Keratinocyte (primary cell): Measurements from ENCODE around the gene MRM2. TPM values are rescaled to one million over a fixed set of nuclear protein-coding genes. Genes with fewer than 3 reads are reported as not detected.

Experiments used
- DNase-seq: peaks from one replicate; pipeline ENCODE4 v3.0.0-alpha.2; 2011; ENCODE audit warnings: low read depth, missing footprints, low spot score
- FAIRE-seq: peaks from 2 replicates; lab custom pipeline; 2011; peaks lifted over from hg19 to GRCh38; lab: Jason Lieb, UNC
- H2AFZ ChIP-seq: 2 replicates; pipeline ENCODE4 v1.6.0; 2012; ENCODE audit warnings: low read length, control low read depth, inconsistent platforms; ENCODE audit not compliant: control insufficient read depth
- H3K27ac ChIP-seq: 2 replicates; pipeline ENCODE4 v1.5.1; 2011; ENCODE audit warnings: low read length; ENCODE audit not compliant: control insufficient read depth, insufficient read depth
- H3K27me3 ChIP-seq: 3 replicates; pipeline ENCODE4 v1.6.0; 2011; ENCODE audit warnings: low read length; ENCODE audit not compliant: control insufficient read depth, insufficient read depth; ENCODE audit errors: extremely low read depth
- H3K36me3 ChIP-seq, 2 experiments: 2 replicates in 1 of 2; 3 replicates in 1 of 2; pipeline ENCODE4 v1.5.1; 2011; ENCODE audit warnings: low read length in 2 of 2, mild to moderate bottlenecking in 1 of 2; ENCODE audit not compliant: control insufficient read depth in 2 of 2, insufficient read depth in 2 of 2; ENCODE audit errors: extremely low read depth in 1 of 2
- H3K4me1 ChIP-seq: 3 replicates; pipeline ENCODE4 v1.5.1; 2011; ENCODE audit warnings: low read length; ENCODE audit not compliant: control insufficient read depth, insufficient read depth; ENCODE audit errors: extremely low read depth
- H3K4me2 ChIP-seq: 3 replicates; pipeline ENCODE4 v1.6.0; 2011; ENCODE audit warnings: low read depth, low read length; ENCODE audit not compliant: control insufficient read depth, insufficient read depth; ENCODE audit errors: extremely low read depth
- H3K4me3 ChIP-seq, 3 experiments: fragments of 200-600 bp in 1 of 3; sonication (generic) in 1 of 3; 2 replicates in 2 of 3; 3 replicates in 1 of 3; pipeline ENCODE4 v1.5.1; 2011 to 2016; ENCODE audit warnings: low read length in 3 of 3, mild to moderate bottlenecking in 3 of 3, control low read depth in 2 of 3, inconsistent platforms in 1 of 3, low read depth in 1 of 3, mixed read lengths in 1 of 3, mixed run types in 1 of 3, moderate library complexity in 1 of 3; ENCODE audit not compliant: control insufficient read depth in 2 of 3, insufficient read depth in 2 of 3; ENCODE audit errors: extremely low read depth in 1 of 3
- H3K79me2 ChIP-seq: 2 replicates; pipeline ENCODE4 v1.6.0; 2012; ENCODE audit warnings: low read length; ENCODE audit not compliant: control insufficient read depth, insufficient read depth
- H3K9ac ChIP-seq: 3 replicates; pipeline ENCODE4 v1.6.0; 2011; ENCODE audit warnings: low read length; ENCODE audit not compliant: control insufficient read depth, insufficient read depth; ENCODE audit errors: extremely low read depth
- H3K9me1 ChIP-seq: 3 replicates; pipeline ENCODE4 v1.6.0; 2011; ENCODE audit warnings: low read length; ENCODE audit not compliant: control insufficient read depth, insufficient read depth; ENCODE audit errors: extremely low read depth
- H3K9me3 ChIP-seq: 2 replicates; pipeline ENCODE4 v1.5.1; 2012; ENCODE audit warnings: low read depth, low read length; ENCODE audit not compliant: control insufficient read depth
- H4K20me1 ChIP-seq: 3 replicates; pipeline ENCODE4 v1.6.0; 2011; ENCODE audit warnings: low read length; ENCODE audit not compliant: control insufficient read depth, insufficient read depth; ENCODE audit errors: extremely low read depth
- CTCF ChIP-seq, 3 experiments: IDR thresholded peaks in 1 of 3; conservative IDR thresholded peaks in 1 of 3; optimal IDR thresholded peaks in 1 of 3; 2 replicates in 2 of 3; 3 replicates in 1 of 3; pipeline versions ENCODE3 to v1.5.1; 2011; ENCODE audit warnings: low read length in 3 of 3, mild to moderate bottlenecking in 3 of 3, moderate library complexity in 2 of 3, control low read depth in 1 of 3, inconsistent platforms in 1 of 3; ENCODE audit not compliant: insufficient read depth in 2 of 3; ENCODE audit errors: extremely low read depth in 1 of 3
- EZH2 ChIP-seq: IDR thresholded peaks from one replicate; pipeline ENCODE4 v1.6.1; 2012; ENCODE audit warnings: inconsistent platforms, mild to moderate bottlenecking, low read length, moderate library complexity
- dilution Hi-C: fragments of 300-500 bp; cut with MboI; formaldehyde crosslinking; loops from one replicate; pipeline ENCODE4 v1.7.0; 2020; ENCODE audit warnings: low sequenced_read_pairs; ENCODE audit not compliant: extremely low pct_ligation_motif_present
- polyA plus RNA-seq, 5 experiments: library from polyadenylated mRNA; depleted of rRNA in 3 of 5; stranded (reverse) in 3 of 5; stranded (forward) in 1 of 5; unstranded in 1 of 5; fragments of >200 nt; gene quantifications; 1 replicate in 1 of 5; 2 replicates in 3 of 5; 3 replicates in 1 of 5; pipeline versions ENCODE4 v1.2.1 to v1.2.3, GENCODE V29; 2011 to 2012; ENCODE audit warnings: missing spikeins in 2 of 5, low read depth in 1 of 5, low replicate concordance in 1 of 5

MRM2 gene
- polyA plus RNA-seq, 1 donor (not counting 4 experiments of a cell fraction or from before 2014, with no cell fraction given): 21.5 TPM

- no peaks in the 10 kb centered on the region for H3K27me3 ChIP-seq
- peaks cover 2% of the 10 kb centered on the region for H4K20me1 ChIP-seq
- H3K9ac ChIP-seq: no peak overlapping the region
- no peak overlapping the region for H3K27ac ChIP-seq
- H3K4me2 ChIP-seq: no peak overlapping the region
- FAIRE-seq: no peak
- H3K4me3 ChIP-seq: no peak overlapping the region
- no peaks in the 10 kb centered on the region for H3K79me2 ChIP-seq
- no peak overlapping the region for H2AFZ ChIP-seq
- no peaks in the 10 kb centered on the region for H3K9me3 ChIP-seq
- no peak for TF ChIP-seq CTCF (optimal IDR thresholded peaks at IDR 0.05 in 1 of 3, IDR thresholded peaks at IDR 0.05 in 1 of 3, conservative IDR thresholded peaks at IDR 0.05 in 1 of 3; ENCODE audit: extremely low read depth in 1 of 3, insufficient read depth in 2 of 3, low read length in 3 of 3)
- TF ChIP-seq EZH2: no peak
- no peak for DNase-seq
- no peaks in the 10 kb centered on the region for H3K9me1 ChIP-seq
- H3K36me3 ChIP-seq: peaks cover 33 to 51% of the 10 kb centered on the region in 2 experiments
- dilution Hi-C loops: no loop called here
- no peaks in the 10 kb centered on the region for H3K4me1 ChIP-seq
Observed at GRCh38 chr7:2211259-2211880, 30.6 kb downstream of the MRM2 start.

- no peak for DNase-seq
- no peak for FAIRE-seq
- peaks cover 30 to 50% of the 10 kb centered on the region in 2 experiments for H3K36me3 ChIP-seq
- H2AFZ ChIP-seq: no peak overlapping the region
- no peaks in the 10 kb centered on the region for H3K27me3 ChIP-seq
- no peak overlapping the region for H3K4me2 ChIP-seq
- no peak for TF ChIP-seq EZH2
- TF ChIP-seq CTCF (optimal IDR thresholded peaks at IDR 0.05 in 1 of 3, IDR thresholded peaks at IDR 0.05 in 1 of 3, conservative IDR thresholded peaks at IDR 0.05 in 1 of 3; ENCODE audit: extremely low read depth in 1 of 3, insufficient read depth in 2 of 3, low read length in 3 of 3): no peak
- dilution Hi-C loops: no loop called here
- H3K27ac ChIP-seq: no peak overlapping the region
- H4K20me1 ChIP-seq: peaks cover 2% of the 10 kb centered on the region
- no peak overlapping the region for H3K4me3 ChIP-seq
- H3K9ac ChIP-seq: no peak overlapping the region
- H3K9me1 ChIP-seq: no peaks in the 10 kb centered on the region
- no peaks in the 10 kb centered on the region for H3K79me2 ChIP-seq
- no peaks in the 10 kb centered on the region for H3K4me1 ChIP-seq
- no peaks in the 10 kb centered on the region for H3K9me3 ChIP-seq
Observed at GRCh38 chr7:2210551-2211258, 31.3 kb downstream of the MRM2 start.
